Activated T-cell treated with anti-CD3 and anti-CD28 coated beads, Interleukin-2, amount 50 U/mL, for 48 hours (primary cell): ENCODE results near the gene COL25A1.
"Not testable (repeated sequence)": the region's sequence is repeated elsewhere in the genome, so short reads cannot be mapped to it uniquely, and the experiment has no call there.

ENCODE experiments used
- DNase-seq, 2 experiments: peaks; one replicate each; pipeline ENCODE4 v3.0.0-alpha.2; 2020

The COL25A1 gene

GRCh38 chr4:109119852-109120251, 182.6 kb downstream of the COL25A1 start:
- DNase-seq: no peak

- DNase-seq: no peak
Observed at GRCh38 chr4:109118635-109119034, 183.8 kb downstream of the COL25A1 start.

- DNase-seq: no peak
Observed at GRCh38 chr4:109114501-109114900, 188.0 kb downstream of the COL25A1 start.

GRCh38 chr4:109113521-109113920, 188.9 kb downstream of the COL25A1 start:
- DNase-seq: no peak

GRCh38 chr4:109111031-109111430, 191.4 kb downstream of the COL25A1 start:
- no peak for DNase-seq

- DNase-seq: not testable (repeated sequence)
Observed at GRCh38 chr4:109108215-109108614, 194.2 kb downstream of the COL25A1 start.

- DNase-seq: no peak
Observed at GRCh38 chr4:109094056-109094455, 208.4 kb downstream of the COL25A1 start.

- no peak for DNase-seq
Observed at GRCh38 chr4:109091727-109092409, 210.6 kb downstream of the COL25A1 start.

- DNase-seq: no peak
Observed at GRCh38 chr4:109083911-109084310, 218.5 kb downstream of the COL25A1 start.

GRCh38 chr4:109079731-109080130, 222.7 kb downstream of the COL25A1 start:
- no peak for DNase-seq

GRCh38 chr4:109079201-109079600, 223.3 kb downstream of the COL25A1 start:
- no peak for DNase-seq

GRCh38 chr4:109078724-109079123, 223.7 kb downstream of the COL25A1 start:
- no peak for DNase-seq

GRCh38 chr4:109077505-109077904, 225.0 kb downstream of the COL25A1 start:
- no peak for DNase-seq

- not testable (repeated sequence) for DNase-seq
Observed at GRCh38 chr4:109076709-109077108, 225.7 kb downstream of the COL25A1 start.

GRCh38 chr4:109075621-109076020, 226.8 kb downstream of the COL25A1 start:
- DNase-seq: no peak

GRCh38 chr4:109072595-109072994, 229.9 kb downstream of the COL25A1 start:
- DNase-seq: no peak

GRCh38 chr4:109070677-109071076, 231.8 kb downstream of the COL25A1 start:
- DNase-seq: not testable (repeated sequence)

GRCh38 chr4:109067508-109068235, 234.8 kb downstream of the COL25A1 start:
- no peak for DNase-seq

- no peak for DNase-seq
Observed at GRCh38 chr4:109065006-109065405, 237.5 kb downstream of the COL25A1 start.

GRCh38 chr4:109053257-109053656, 249.2 kb downstream of the COL25A1 start:
- no peak for DNase-seq

GRCh38 chr4:109052821-109053220, 249.6 kb downstream of the COL25A1 start:
- no peak for DNase-seq

GRCh38 chr4:109051054-109051453, 251.4 kb downstream of the COL25A1 start:
- no peak for DNase-seq

GRCh38 chr4:109049926-109050325, 252.5 kb downstream of the COL25A1 start:
- DNase-seq: no peak

GRCh38 chr4:109046471-109047201, 255.8 kb downstream of the COL25A1 start:
- no peak for DNase-seq
